NK-92 (cell line): ENCODE measurements around the gene ZSWIM6.

Source experiments
- DNase-seq: peaks from one replicate; lab custom pipeline; 2025; ENCODE audit not compliant: unreplicated experiment; lab: John Stamatoyannopoulos, UW

The ZSWIM6 gene

GRCh38 chr5:61438298-61438970 is 106.4 kb downstream of the ZSWIM6 start:
- DNase-seq = no peak

GRCh38 chr5:61440086-61440485 is 108.0 kb downstream of the ZSWIM6 start:
- no peak for DNase-seq

- no peak for DNase-seq
These were observed 108.5 kb downstream of the ZSWIM6 start for GRCh38 chr5:61440596-61440995.

- DNase-seq = no peak
These were observed 109.7 kb downstream of the ZSWIM6 start for GRCh38 chr5:61441742-61442141.

GRCh38 chr5:61447780-61448495 is 115.9 kb downstream of the ZSWIM6 start:
- DNase-seq = no peak

GRCh38 chr5:61449804-61450492 is 117.9 kb downstream of the ZSWIM6 start:
- no peak for DNase-seq

- no peak for DNase-seq
These were observed 118.6 kb downstream of the ZSWIM6 start for GRCh38 chr5:61450493-61451279.

GRCh38 chr5:61455179-61456006 is 123.3 kb downstream of the ZSWIM6 start:
- no peak for DNase-seq

GRCh38 chr5:61460471-61460870 is 128.4 kb downstream of the ZSWIM6 start:
- no peak for DNase-seq

- DNase-seq = no peak
These were observed 129.4 kb downstream of the ZSWIM6 start for GRCh38 chr5:61461417-61461816.

- no peak for DNase-seq
These were observed 129.9 kb downstream of the ZSWIM6 start for GRCh38 chr5:61461926-61462325.

- DNase-seq = no peak
These were observed 131.5 kb downstream of the ZSWIM6 start for GRCh38 chr5:61463596-61463995.

GRCh38 chr5:61464512-61464911 is 132.5 kb downstream of the ZSWIM6 start:
- DNase-seq = no peak

- DNase-seq = no peak
These were observed 133.0 kb downstream of the ZSWIM6 start for GRCh38 chr5:61465066-61465465.

GRCh38 chr5:61465496-61465895 is 133.4 kb downstream of the ZSWIM6 start:
- no peak for DNase-seq

GRCh38 chr5:61466017-61466416 is 134.0 kb downstream of the ZSWIM6 start:
- no peak for DNase-seq

GRCh38 chr5:61467766-61468482 is 135.9 kb downstream of the ZSWIM6 start:
- DNase-seq = no peak

GRCh38 chr5:61468483-61468865 is 136.4 kb downstream of the ZSWIM6 start:
- no peak for DNase-seq

- no peak for DNase-seq
These were observed 139.3 kb downstream of the ZSWIM6 start for GRCh38 chr5:61471352-61471751.
